Body of pancreas (tissue), 4 donors: Measurements from ENCODE around the gene UBA52.

Experiments
- POLR2A ChIP-seq, 3 donors: fragments of 450-650 bp; IDR thresholded peaks; one replicate each; pipeline ENCODE4 v1.6.1; 2016; ENCODE audit warnings: antibody characterized with exemption in 3 of 3, mild to moderate bottlenecking in 2 of 3
- TF ChIP-seq, protein P1 (sequence below), 7 experiments: fragments of 450-650 bp in 4 of 7; fragments of 200-600 bp in 3 of 7; sonication (generic) in 3 of 7; IDR thresholded peaks; one replicate each; pipeline ENCODE4 v1.5.1; 2016 to 2019; ENCODE audit warnings: antibody characterized with exemption in 7 of 7

DNA sequence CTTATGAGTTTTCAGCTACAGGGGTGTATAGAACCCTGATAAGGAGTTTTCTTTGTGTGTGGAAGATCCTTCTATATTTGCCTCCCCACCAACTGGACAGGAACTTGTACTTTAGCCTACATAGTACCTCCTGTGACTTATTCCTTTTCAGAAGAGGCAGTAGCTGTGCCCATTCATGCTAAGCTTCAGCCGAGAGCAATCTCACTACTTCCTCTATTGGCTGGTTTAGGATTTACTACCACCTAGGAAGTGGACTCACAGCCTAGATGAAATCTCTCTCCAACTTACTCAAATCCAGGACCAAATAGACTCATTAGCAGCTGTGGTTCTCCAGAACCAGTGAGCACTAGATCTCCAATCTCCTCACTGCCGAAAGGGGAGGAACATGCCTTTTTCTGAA lies 14.6 kb downstream of the UBA52 start:
- TF ChIP-seq, protein P1, sequence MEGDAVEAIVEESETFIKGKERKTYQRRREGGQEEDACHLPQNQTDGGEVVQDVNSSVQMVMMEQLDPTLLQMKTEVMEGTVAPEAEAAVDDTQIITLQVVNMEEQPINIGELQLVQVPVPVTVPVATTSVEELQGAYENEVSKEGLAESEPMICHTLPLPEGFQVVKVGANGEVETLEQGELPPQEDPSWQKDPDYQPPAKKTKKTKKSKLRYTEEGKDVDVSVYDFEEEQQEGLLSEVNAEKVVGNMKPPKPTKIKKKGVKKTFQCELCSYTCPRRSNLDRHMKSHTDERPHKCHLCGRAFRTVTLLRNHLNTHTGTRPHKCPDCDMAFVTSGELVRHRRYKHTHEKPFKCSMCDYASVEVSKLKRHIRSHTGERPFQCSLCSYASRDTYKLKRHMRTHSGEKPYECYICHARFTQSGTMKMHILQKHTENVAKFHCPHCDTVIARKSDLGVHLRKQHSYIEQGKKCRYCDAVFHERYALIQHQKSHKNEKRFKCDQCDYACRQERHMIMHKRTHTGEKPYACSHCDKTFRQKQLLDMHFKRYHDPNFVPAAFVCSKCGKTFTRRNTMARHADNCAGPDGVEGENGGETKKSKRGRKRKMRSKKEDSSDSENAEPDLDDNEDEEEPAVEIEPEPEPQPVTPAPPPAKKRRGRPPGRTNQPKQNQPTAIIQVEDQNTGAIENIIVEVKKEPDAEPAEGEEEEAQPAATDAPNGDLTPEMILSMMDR (IDR thresholded peaks at IDR 0.05), result no peak
- TF ChIP-seq POLR2A (IDR thresholded peaks at IDR 0.05), result no peak
